ENCODE results near the gene GNAZ.
A peak's percentile ranks its signal among the peaks of the same experiment; 100 is the strongest.

Gene GNAZ

DNA sequence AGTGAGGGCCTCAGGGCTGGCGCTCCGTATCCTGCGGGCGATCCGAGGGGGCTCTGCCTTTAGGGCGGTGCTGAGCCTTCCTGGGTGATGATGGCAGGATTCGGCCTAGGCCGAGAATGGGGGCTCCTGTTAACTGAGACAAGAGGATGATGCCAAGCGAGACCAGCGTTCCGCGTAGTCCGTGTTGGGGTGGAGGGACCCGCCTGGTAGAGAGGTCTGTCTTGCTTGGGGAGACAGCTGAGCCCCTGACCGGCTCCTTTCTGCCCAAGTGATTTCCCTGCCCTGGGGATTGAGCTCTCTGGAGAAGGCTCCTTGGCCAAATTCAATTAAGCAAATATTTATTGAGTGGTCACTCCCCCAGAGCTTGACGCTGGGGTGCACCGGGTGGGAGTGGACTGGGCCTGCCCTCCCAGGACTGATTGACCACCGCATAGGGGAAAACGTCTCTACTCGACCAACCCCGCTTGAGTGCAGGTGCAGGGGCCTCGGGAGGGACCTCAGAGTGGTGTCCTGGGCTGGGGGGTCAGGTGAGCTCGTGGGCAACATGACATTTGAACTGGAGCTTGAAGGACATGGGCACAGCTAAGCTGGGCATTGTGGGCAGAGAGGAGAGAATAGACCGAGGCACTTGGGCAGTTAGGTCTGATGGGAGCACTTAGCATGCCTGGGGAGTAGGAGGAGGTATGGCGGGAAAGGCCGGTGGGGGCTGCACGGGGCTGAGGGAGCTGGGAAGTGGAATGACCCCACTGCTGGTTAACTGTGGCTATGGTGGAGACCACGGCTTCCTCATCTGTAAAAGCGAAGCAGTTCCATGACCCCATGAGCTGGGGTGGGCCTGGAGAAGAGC is 1.1 kb downstream of the GNAZ start:
- Histone ChIP-seq H3K9ac (ENCODE audit: low read length) (no peak overlapping the region), H3K36me3 (ENCODE audit: control insufficient read depth in 1 of 2, insufficient read depth in 2 of 2, low read length in 2 of 2) (no peaks in the 10 kb centered on the region), H3K27ac (ENCODE audit: low read depth, low read length) (no peak overlapping the region), H2BK12ac (ENCODE audit: low read length) (no peak overlapping the region), H3K14ac (ENCODE audit: low read length) (no peak overlapping the region), H3K9me3 (ENCODE audit: insufficient read depth, low read depth, low read length) (peaks cover 2% of the 10 kb centered on the region), H3K4ac (ENCODE audit: low read depth, low read length) (no peak overlapping the region), H2BK5ac (ENCODE audit: low read depth, low read length, poor library complexity) (no peak overlapping the region), H4K12ac (ENCODE audit: low read depth, low read length) (no peak overlapping the region), H2AK5ac (ENCODE audit: low read length) (no peak overlapping the region), H3K27me3 (ENCODE audit: insufficient read depth, low read length) (peaks cover 19% of the 10 kb centered on the region), H2BK120ac (ENCODE audit: insufficient read depth, low read length, poor library complexity) (no peak overlapping the region), H3K23ac (ENCODE audit: low read length) (no peak overlapping the region), H3K79me2 (ENCODE audit: control insufficient read depth, insufficient read depth, low read length, poor library complexity) (no peaks in the 10 kb centered on the region), H3K4me2 (ENCODE audit: low read length) (peak overlapping the region; percentile 83), H3K4me3 (ENCODE audit: low read depth, low read length) (no peak overlapping the region), H4K91ac (ENCODE audit: low read depth, low read length) (no peak overlapping the region), H3K79me1 (ENCODE audit: low read length) (no peaks in the 10 kb centered on the region), H4K8ac (ENCODE audit: low read depth, low read length) (no peak overlapping the region), H3K18ac (ENCODE audit: low read length) (no peak overlapping the region), H2AFZ (ENCODE audit: insufficient read depth, low read length, poor library complexity) (no peak overlapping the region), H3K4me1 (ENCODE audit: control insufficient read depth in 1 of 2, insufficient read depth in 2 of 2, low read length in 2 of 2) (peaks cover 9 to 17% of the 10 kb centered on the region in 2 experiments)
- no peak for DNase-seq
- no CpG with 5 or more reads among the region's 29 CpGs for WGBS (ENCODE audit: extremely low coverage, insufficient coverage, insufficient read length)

DNA sequence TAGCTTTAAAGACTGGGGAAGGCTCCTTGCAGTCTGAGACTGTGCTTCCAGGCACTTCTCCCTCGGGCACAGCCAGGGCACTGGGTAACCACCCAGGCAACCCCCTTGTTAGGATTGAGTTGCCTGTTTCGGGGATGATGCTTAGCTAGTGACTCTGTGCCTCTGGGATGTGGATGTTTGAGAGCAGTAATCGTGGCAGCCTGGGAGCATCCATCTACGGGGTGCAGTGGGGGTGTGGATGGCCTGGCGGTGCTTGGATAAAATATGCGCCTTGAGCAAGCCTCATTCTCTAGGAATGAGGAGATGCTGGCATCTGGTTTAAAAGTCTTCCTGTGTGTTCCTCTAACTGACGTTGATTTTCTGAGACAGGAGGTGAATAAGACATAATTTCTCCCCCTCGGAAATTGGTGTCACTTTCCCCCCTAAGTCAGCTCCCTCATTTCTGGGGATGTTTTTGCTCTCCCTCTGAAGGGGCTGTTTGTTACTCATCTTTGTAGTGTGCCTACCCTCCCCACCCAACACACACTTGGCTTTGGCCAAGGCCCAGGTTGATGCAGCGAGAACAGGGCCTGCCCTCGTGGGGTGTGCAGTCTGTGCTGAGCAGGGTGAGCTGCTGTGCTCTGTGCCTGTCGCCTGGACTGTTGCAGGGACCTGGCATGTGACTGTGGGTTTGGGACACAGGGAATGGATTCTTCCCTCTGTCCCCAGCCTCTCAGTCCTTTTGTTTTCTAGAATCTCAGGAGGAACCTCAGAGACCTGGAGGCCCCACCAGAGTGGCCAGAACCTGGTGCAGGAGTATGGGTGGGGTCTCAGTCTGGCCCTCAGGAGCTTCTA is 2.0 kb downstream of the GNAZ start:
- H3K9ac ChIP-seq (ENCODE audit: low read length) = no peak overlapping the region
- no peak overlapping the region for H3K4me2 ChIP-seq (ENCODE audit: low read length)
- no peak overlapping the region for H3K18ac ChIP-seq (ENCODE audit: low read length)
- no peaks in the 10 kb centered on the region for H3K79me1 ChIP-seq (ENCODE audit: low read length)
- H4K91ac ChIP-seq (ENCODE audit: low read depth, low read length) = no peak overlapping the region
- H4K12ac ChIP-seq (ENCODE audit: low read depth, low read length) = no peak overlapping the region
- H2AFZ ChIP-seq (ENCODE audit: insufficient read depth, low read length, poor library complexity) = no peak overlapping the region
- H3K9me3 ChIP-seq (ENCODE audit: insufficient read depth, low read depth, low read length) = peaks cover 2% of the 10 kb centered on the region
- H3K4me1 ChIP-seq (ENCODE audit: control insufficient read depth in 1 of 2, insufficient read depth in 2 of 2, low read length in 2 of 2) = peaks cover 9 to 17% of the 10 kb centered on the region in 2 experiments
- H3K4me3 ChIP-seq (ENCODE audit: low read depth, low read length) = no peak overlapping the region
- no peak overlapping the region for H3K4ac ChIP-seq (ENCODE audit: low read depth, low read length)
- no peak overlapping the region for H3K14ac ChIP-seq (ENCODE audit: low read length)
- no peak overlapping the region for H2BK120ac ChIP-seq (ENCODE audit: insufficient read depth, low read length, poor library complexity)
- H2BK5ac ChIP-seq (ENCODE audit: low read depth, low read length, poor library complexity) = no peak overlapping the region
- no peak overlapping the region for H3K23ac ChIP-seq (ENCODE audit: low read length)
- no peaks in the 10 kb centered on the region for H3K79me2 ChIP-seq (ENCODE audit: control insufficient read depth, insufficient read depth, low read length, poor library complexity)
- H3K27me3 ChIP-seq (ENCODE audit: insufficient read depth, low read length) = peaks cover 19% of the 10 kb centered on the region
- H2AK5ac ChIP-seq (ENCODE audit: low read length) = no peak overlapping the region
- no peak overlapping the region for H3K27ac ChIP-seq (ENCODE audit: low read depth, low read length)
- H2BK12ac ChIP-seq (ENCODE audit: low read length) = no peak overlapping the region
- H3K36me3 ChIP-seq (ENCODE audit: control insufficient read depth in 1 of 2, insufficient read depth in 2 of 2, low read length in 2 of 2) = no peaks in the 10 kb centered on the region
- no CpG with 5 or more reads among the region's 11 CpGs for WGBS (ENCODE audit: extremely low coverage, insufficient coverage, insufficient read length)
- no peak overlapping the region for H4K8ac ChIP-seq (ENCODE audit: low read depth, low read length)
- DNase-seq = peak; percentile 56 to 83

DNA sequence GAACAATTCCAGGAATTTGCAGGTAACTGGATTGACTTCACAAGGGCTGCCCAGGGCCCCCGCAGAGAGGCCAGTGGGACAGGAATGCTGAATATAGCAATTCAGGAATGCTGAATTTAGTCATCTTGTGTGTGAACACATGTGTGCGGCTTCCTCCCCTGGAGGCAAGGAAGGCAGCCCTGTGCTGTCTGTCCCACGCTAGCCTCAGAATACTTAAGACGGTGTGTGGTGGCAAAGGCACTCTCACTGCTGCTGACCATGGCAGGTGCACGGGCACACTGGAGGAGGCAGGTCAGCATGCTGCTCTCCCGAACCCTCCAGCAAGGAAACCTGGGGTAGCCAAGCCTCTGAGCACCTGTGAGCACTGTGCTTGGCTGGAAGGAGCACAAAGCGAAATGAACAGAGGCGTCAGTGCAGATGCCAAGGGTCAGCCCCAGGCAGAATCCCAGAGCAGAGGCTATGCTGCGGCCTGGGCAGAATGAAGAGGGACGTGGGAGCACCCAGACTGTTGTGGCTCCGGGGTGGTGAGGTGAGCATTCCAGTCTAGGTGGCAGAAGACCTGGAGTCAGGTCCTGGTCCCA is 2.7 kb downstream of the GNAZ start:
- Histone ChIP-seq H3K27me3 (ENCODE audit: insufficient read depth, low read length) (peaks cover 19% of the 10 kb centered on the region), H4K8ac (ENCODE audit: low read depth, low read length) (no peak overlapping the region), H3K27ac (ENCODE audit: low read depth, low read length) (no peak overlapping the region), H3K9me3 (ENCODE audit: insufficient read depth, low read depth, low read length) (peaks cover under 1% of the 10 kb centered on the region), H3K79me1 (ENCODE audit: low read length) (no peaks in the 10 kb centered on the region), H4K91ac (ENCODE audit: low read depth, low read length) (no peak overlapping the region), H2AK5ac (ENCODE audit: low read length) (no peak overlapping the region), H3K23ac (ENCODE audit: low read length) (no peak overlapping the region), H3K4me2 (ENCODE audit: low read length) (no peak overlapping the region), H3K9ac (ENCODE audit: low read length) (no peak overlapping the region), H3K4ac (ENCODE audit: low read depth, low read length) (no peak overlapping the region), H2BK12ac (ENCODE audit: low read length) (no peak overlapping the region), H3K4me3 (ENCODE audit: low read depth, low read length) (no peak overlapping the region), H3K4me1 (ENCODE audit: control insufficient read depth in 1 of 2, insufficient read depth in 2 of 2, low read length in 2 of 2) (peaks cover 9 to 17% of the 10 kb centered on the region in 2 experiments), H3K18ac (ENCODE audit: low read length) (no peak overlapping the region), H3K79me2 (ENCODE audit: control insufficient read depth, insufficient read depth, low read length, poor library complexity) (no peaks in the 10 kb centered on the region), H3K36me3 (ENCODE audit: control insufficient read depth in 1 of 2, insufficient read depth in 2 of 2, low read length in 2 of 2) (no peaks in the 10 kb centered on the region), H2BK5ac (ENCODE audit: low read depth, low read length, poor library complexity) (no peak overlapping the region), H2AFZ (ENCODE audit: insufficient read depth, low read length, poor library complexity) (no peak overlapping the region), H3K14ac (ENCODE audit: low read length) (no peak overlapping the region), H2BK120ac (ENCODE audit: insufficient read depth, low read length, poor library complexity) (no peak overlapping the region), H4K12ac (ENCODE audit: low read depth, low read length) (no peak overlapping the region)
- DNase-seq = peak; percentile 95 to 97
- WGBS (ENCODE audit: extremely low coverage, insufficient coverage, insufficient read length) = no CpG with 5 or more reads among the region's 11 CpGs

DNA sequence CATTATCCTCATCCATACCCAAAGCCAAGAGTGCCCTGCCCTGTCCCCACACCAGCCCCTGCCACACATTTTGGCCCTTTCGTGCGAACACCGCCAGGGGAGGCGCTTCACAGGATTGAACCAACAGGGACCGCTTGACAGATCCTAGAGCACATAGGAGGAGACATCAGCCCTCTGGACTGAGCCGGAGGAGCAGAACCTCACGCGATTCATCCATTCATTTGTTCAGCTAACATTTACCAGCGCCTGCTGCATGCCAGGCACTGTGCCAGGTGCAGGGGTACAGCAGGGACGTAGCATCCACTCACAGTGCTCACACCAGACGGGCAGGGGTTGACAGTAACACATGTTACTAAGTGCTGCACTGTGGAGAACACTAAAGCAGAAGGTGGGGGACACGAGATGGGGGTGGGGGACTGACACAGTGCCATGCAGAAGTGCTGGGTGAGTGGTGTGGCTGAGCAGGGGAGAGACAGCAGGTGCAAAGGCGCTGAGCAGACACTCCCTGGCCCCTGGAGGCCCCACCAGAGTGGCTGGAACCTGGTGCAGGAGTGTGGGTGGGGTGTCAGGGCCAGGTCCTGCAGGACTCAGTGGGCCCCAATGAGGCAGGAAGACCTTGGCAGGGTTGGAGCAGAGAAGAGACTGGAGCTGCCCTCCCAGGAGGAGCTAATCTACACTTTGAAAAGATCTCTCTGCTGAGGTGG is 3.4 kb downstream of the GNAZ start:
- Histone ChIP-seq H3K4me1 (ENCODE audit: control insufficient read depth in 1 of 2, insufficient read depth in 2 of 2, low read length in 2 of 2) (peaks cover 9 to 17% of the 10 kb centered on the region in 2 experiments), H3K4me2 (ENCODE audit: low read length) (no peak overlapping the region), H3K79me1 (ENCODE audit: low read length) (no peaks in the 10 kb centered on the region), H3K36me3 (ENCODE audit: control insufficient read depth in 1 of 2, insufficient read depth in 2 of 2, low read length in 2 of 2) (no peaks in the 10 kb centered on the region), H3K27ac (ENCODE audit: low read depth, low read length) (no peak overlapping the region), H3K9me3 (ENCODE audit: insufficient read depth, low read depth, low read length) (no peaks in the 10 kb centered on the region), H3K4me3 (ENCODE audit: low read depth, low read length) (no peak overlapping the region), H3K14ac (ENCODE audit: low read length) (no peak overlapping the region), H3K4ac (ENCODE audit: low read depth, low read length) (no peak overlapping the region), H2AK5ac (ENCODE audit: low read length) (no peak overlapping the region), H2BK12ac (ENCODE audit: low read length) (no peak overlapping the region), H3K18ac (ENCODE audit: low read length) (no peak overlapping the region), H3K27me3 (ENCODE audit: insufficient read depth, low read length) (peaks cover 14% of the 10 kb centered on the region), H3K79me2 (ENCODE audit: control insufficient read depth, insufficient read depth, low read length, poor library complexity) (no peaks in the 10 kb centered on the region), H4K8ac (ENCODE audit: low read depth, low read length) (no peak overlapping the region), H3K9ac (ENCODE audit: low read length) (no peak overlapping the region), H3K23ac (ENCODE audit: low read length) (no peak overlapping the region), H4K12ac (ENCODE audit: low read depth, low read length) (no peak overlapping the region), H4K91ac (ENCODE audit: low read depth, low read length) (no peak overlapping the region), H2BK120ac (ENCODE audit: insufficient read depth, low read length, poor library complexity) (no peak overlapping the region), H2BK5ac (ENCODE audit: low read depth, low read length, poor library complexity) (no peak overlapping the region), H2AFZ (ENCODE audit: insufficient read depth, low read length, poor library complexity) (no peak overlapping the region)
- no peak for DNase-seq
- WGBS (ENCODE audit: extremely low coverage, insufficient coverage, insufficient read length) = no CpG with 5 or more reads among the region's 13 CpGs
